Activated naive CD4-positive, alpha-beta T cell treated with anti-CD3 and anti-CD28 coated beads, Interleukin-2, amount 50 U/mL, for 72 hours (primary cell): ENCODE measurements around the gene ERP29. TPM values are rescaled to one million over a fixed set of nuclear protein-coding genes. Genes with fewer than 3 reads are reported as not detected.
A peak's percentile ranks its signal among the peaks of the same experiment; 100 is the strongest.
"Not testable (repeated sequence)": the region's sequence is repeated elsewhere in the genome, so short reads cannot be mapped to it uniquely, and the experiment has no call there.

Source experiments
- ATAC-seq, 2 donors: fragments of 150-1000 bp; cut with Tn5 transposase; 2 replicates each; pipeline ENCODE4 v1.10.0; 2021; ENCODE audit warnings: mild to moderate bottlenecking in 2 of 2, moderate library complexity in 2 of 2
- DNase-seq, 2 donors: peaks; one replicate each; pipeline ENCODE4 v3.0.0; 2021 to 2022; ENCODE audit warnings: low spot score in 2 of 2
- H3K27ac Mint-ChIP-seq, 2 donors: one replicate each; pipeline ENCODE4 v1.8.0; 2022; ENCODE audit warnings: mild to moderate bottlenecking in 2 of 2, mixed read lengths in 2 of 2
- H3K36me3 Mint-ChIP-seq, 2 donors: one replicate each; pipeline ENCODE4 v1.8.0; 2022; ENCODE audit warnings: mixed read lengths in 2 of 2
- H3K9me3 Mint-ChIP-seq, 2 donors: one replicate each; pipeline ENCODE4 v1.8.0; 2022; ENCODE audit warnings: mixed read lengths in 2 of 2
- total RNA-seq, 2 donors: library from RNA; stranded (reverse); gene quantifications; one replicate each; pipeline ENCODE4 v1.2.3, GENCODE V29; 2022

The ERP29 gene
- total RNA-seq, 2 donors from 2014 or later: 78.9 to 95.1 TPM

DNA sequence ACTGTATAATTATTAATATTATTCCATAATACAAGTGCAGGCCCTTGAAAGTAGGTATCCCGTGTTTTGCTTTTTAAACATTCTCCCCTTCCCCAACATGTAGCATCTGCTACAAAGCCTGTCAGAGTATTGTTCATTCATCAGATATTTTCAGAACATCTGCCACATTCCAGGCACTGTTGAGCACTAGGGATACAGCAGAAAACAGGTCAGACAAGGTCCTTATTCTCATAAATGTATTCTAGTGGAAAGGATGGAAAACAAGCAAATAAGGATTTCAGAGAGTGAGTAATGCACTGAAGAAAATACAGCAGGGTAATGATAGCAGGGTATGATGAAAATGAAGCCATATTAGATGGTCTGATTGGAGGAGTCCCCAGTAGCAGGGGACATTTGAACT is 3.8 kb downstream of the ERP29 start:
- Mint-ChIP-seq H3K27ac (peak overlapping the region; percentile 43 to 53), H3K9me3 (peaks cover 0 to 8% of the 10 kb centered on the region in 2 donors), H3K36me3 (peaks cover 30 to 50% of the 10 kb centered on the region in 2 donors)
- ATAC-seq: no peak
- no peak for DNase-seq

GRCh38 chr12:112018571-112019237 is 5.5 kb downstream of the ERP29 start:
- Mint-ChIP-seq H3K9me3 (peaks cover 0 to 8% of the 10 kb centered on the region in 2 donors), H3K27ac (peak overlapping the region; percentile 81 to 86), H3K36me3 (peaks cover 25 to 49% of the 10 kb centered on the region in 2 donors)
- ATAC-seq (no peak), DNase-seq (no peak)

DNA sequence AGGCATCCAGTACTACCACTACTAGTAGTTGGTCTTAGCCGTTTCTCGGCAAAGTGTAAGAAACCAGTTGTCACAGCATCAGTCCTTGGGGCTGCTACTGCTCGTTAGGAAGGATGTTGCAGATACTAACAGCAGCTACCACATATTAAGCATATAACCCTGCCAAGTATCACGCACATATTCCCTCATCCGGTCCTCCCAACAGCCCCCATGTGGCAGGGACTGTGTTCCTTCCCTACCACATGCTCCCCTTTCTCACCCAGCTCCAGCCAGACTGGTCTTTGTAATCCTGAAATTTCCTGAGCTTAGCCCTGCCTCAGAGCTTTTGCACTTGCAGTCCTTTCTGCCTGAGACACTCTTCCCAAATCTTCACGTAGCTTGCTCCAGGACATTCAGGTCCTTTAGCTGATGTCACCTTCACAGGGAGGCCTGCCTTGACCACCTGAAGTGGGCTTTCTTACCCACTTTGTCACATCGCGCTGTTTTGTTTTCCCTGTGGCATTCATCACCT is 7.8 kb downstream of the ERP29 start:
- DNase-seq (no peak), ATAC-seq (no peak)
- Mint-ChIP-seq H3K9me3 (peaks cover 0 to 3% of the 10 kb centered on the region in 2 donors), H3K36me3 (peaks cover 9 to 52% of the 10 kb centered on the region in 2 donors), H3K27ac (peak overlapping the region; percentile 47 to 90)

DNA sequence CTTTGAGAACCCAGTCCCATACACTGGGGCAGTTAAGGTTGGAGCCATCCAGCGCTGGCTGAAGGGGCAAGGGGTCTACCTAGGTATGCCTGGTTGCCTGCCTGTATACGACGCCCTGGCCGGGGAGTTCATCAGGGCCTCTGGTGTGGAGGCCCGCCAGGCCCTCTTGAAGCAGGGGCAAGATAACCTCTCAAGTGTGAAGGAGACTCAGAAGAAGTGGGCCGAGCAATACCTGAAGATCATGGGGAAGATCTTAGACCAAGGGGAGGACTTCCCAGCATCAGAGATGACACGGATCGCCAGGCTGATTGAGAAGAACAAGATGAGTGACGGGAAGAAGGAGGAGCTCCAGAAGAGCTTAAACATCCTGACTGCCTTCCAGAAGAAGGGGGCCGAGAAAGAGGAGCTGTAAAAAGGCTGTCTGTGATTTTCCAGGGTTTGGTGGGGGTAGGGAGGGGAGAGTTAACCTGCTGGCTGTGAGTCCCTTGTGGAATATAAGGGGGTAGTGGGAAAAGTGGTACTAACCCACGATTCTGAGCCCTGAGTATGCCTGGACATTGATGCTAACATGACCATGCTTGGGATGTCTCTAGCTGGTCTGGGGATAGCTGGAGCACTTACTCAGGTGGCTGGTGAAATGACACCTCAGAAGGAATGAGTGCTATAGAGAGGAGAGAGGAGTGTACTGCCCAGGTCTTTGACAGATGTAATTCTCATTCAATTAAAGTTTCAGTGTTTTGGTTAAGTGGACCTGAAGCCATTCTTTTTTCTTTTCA is 9.2 kb downstream of the ERP29 start:
- Mint-ChIP-seq H3K27ac (peak overlapping the region; percentile 68 to 94), H3K9me3 (no peaks in the 10 kb centered on the region), H3K36me3 (peaks cover 5 to 45% of the 10 kb centered on the region in 2 donors)
- DNase-seq (no peak), ATAC-seq (peak in 1 of 2 donors; percentile 26)

- peaks cover 5 to 44% of the 10 kb centered on the region in 2 donors for H3K36me3 Mint-ChIP-seq
- ATAC-seq: no peak
- DNase-seq: no peak
- H3K9me3 Mint-ChIP-seq: no peaks in the 10 kb centered on the region
- peak overlapping the region in 1 of 2 donors; percentile 69 for H3K27ac Mint-ChIP-seq
Measured at GRCh38 chr12:112023759-112024396, 10.7 kb downstream of the ERP29 start.

- peak overlapping the region; percentile 46 to 65 for H3K27ac Mint-ChIP-seq
- ATAC-seq (peak in 1 of 2 donors; percentile 26), DNase-seq (no peak)
- no peaks in the 10 kb centered on the region for H3K9me3 Mint-ChIP-seq
- peaks cover 5 to 51% of the 10 kb centered on the region in 2 donors for H3K36me3 Mint-ChIP-seq
Measured at GRCh38 chr12:112025808-112026375, 12.7 kb downstream of the ERP29 start.

DNA sequence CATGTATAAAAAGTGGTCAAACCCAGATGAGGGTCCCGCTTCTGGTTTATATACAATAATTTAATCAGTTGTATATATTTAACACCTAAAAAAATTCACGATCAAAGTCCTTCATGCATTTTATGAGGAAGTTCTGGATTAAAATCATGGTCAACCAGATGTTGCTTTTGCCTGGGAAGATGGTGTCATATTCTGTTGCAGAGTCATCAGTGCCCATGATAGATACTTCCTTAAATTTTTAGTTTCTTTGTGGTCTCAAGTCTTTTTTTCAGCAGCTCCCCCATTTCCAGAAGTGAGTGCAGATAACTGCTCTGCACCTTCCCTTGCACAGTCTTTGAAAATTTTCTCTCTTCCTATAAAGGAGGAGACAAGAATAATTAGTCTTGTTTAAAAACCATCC is 16.1 kb downstream of the ERP29 start:
- peaks cover 7 to 51% of the 10 kb centered on the region in 2 donors for H3K36me3 Mint-ChIP-seq
- no peak for ATAC-seq
- peak overlapping the region; percentile 17 to 22 for H3K27ac Mint-ChIP-seq
- no peaks in the 10 kb centered on the region for H3K9me3 Mint-ChIP-seq
- no peak for DNase-seq

DNA sequence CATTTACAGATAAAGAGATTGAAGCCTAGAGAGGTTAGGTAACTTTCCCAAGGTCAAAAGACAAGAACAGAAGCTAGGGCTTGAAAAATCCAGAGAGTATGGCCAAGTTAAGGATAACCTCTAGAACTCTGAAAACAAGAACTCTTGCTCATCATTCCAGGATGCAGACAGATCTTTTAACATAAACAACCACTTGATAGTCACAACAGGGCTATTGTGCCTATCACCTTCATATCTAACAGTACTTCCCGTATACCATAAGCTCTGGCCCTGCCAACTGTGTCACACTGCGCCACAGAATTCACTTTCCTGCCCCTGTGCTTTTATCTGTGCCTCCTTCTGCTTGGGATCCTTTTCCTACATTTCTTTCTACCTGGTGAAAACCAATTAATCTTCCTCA is 18.2 kb downstream of the ERP29 start:
- ATAC-seq (no peak), DNase-seq (no peak)
- Mint-ChIP-seq H3K36me3 (peaks cover 7 to 38% of the 10 kb centered on the region in 2 donors), H3K9me3 (no peaks in the 10 kb centered on the region), H3K27ac (peak overlapping the region; percentile 10 to 39)

DNA sequence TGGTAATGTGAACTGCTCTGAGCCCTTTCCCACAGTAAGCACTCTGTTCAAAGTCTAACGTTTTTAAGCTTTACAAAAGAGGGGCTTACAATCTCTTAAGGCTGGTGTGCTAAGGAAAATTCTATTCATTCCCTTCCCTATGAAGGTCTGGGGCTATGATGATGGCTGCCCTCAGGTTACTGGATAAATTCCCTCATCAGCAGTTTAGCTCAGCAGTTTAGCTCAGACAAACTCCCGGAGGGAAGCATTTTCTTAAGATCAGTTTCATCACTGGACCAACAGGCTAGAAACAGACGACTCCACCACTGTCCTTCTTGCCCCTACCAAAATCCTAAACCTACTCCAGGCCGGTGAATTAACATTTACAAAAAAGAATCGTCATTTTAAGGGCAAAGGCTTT is 19.1 kb downstream of the ERP29 start:
- peak overlapping the region; percentile 10 to 78 for H3K27ac Mint-ChIP-seq
- ATAC-seq (no peak), DNase-seq (no peak)
- H3K36me3 Mint-ChIP-seq: peaks cover 7 to 41% of the 10 kb centered on the region in 2 donors
- H3K9me3 Mint-ChIP-seq: no peaks in the 10 kb centered on the region

- H3K9me3 Mint-ChIP-seq: no peaks in the 10 kb centered on the region
- peak overlapping the region; percentile 39 to 80 for H3K27ac Mint-ChIP-seq
- DNase-seq: no peak
- peaks cover 13 to 37% of the 10 kb centered on the region in 2 donors for H3K36me3 Mint-ChIP-seq
- peak in 1 of 2 donors; percentile 5 for ATAC-seq
Measured at GRCh38 chr12:112035219-112035785, 22.1 kb downstream of the ERP29 start.

- ATAC-seq: not testable (repeated sequence)
Measured at GRCh38 chr12:112036614-112037013, 23.4 kb downstream of the ERP29 start.

GRCh38 chr12:112046003-112046402 is 32.8 kb downstream of the ERP29 start:
- Mint-ChIP-seq H3K36me3 (peaks cover 0 to 28% of the 10 kb centered on the region in 2 donors), H3K27ac (peak overlapping the region in 1 of 2 donors; percentile 26), H3K9me3 (no peaks in the 10 kb centered on the region)
- ATAC-seq (no peak), DNase-seq (no peak)

More at GRCh38 chr12:112036614-112037013, 23.4 kb downstream of the ERP29 start:
- H3K27ac Mint-ChIP-seq, H3K9me3 Mint-ChIP-seq, DNase-seq: not testable (repeated sequence)
- peaks cover 13 to 37% of the 10 kb centered on the region in 2 donors for H3K36me3 Mint-ChIP-seq

DNA sequence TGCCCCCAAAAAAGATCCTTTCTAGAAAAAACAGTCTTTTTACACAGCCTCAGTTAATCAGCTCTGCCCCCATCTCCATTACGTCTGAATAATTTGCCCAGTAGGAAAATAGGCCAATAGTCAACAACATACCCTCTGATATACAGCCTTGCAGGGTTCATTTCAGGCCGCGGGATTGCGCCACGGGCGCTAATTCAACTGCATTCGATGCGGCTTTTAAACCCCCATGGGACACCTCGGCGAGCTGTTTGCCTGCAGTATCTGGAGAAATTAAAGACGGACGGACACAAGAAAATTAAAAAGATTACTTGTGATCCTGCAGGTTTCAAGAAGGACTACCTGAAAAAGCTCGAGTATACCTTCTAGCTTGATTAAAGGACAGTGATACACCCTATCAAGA is 36.1 kb downstream of the ERP29 start:
- peaks cover 0 to 40% of the 10 kb centered on the region in 2 donors for H3K36me3 Mint-ChIP-seq
- no peak overlapping the region for H3K27ac Mint-ChIP-seq
- no peak for ATAC-seq
- H3K9me3 Mint-ChIP-seq: no peaks in the 10 kb centered on the region
- DNase-seq: no peak

DNA sequence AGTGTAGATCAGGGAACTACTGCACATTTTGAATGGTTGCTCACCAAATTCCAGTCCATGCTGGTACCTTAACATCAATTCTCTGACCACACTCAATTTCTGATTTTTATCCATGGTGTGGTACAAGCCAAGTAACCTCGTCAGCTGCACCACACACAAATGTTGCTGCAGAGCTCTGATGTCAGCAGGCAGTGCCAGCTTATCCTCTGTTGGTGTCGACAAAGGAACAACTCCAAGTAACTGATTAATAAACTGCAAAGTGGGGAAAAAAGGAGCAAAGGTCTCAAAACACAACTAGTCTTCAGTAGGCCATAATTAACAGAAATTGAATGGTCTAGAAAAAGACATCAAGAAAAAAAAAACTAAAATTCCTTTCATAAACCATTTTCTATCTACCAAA is 47.9 kb downstream of the ERP29 start:
- DNase-seq: no peak
- Mint-ChIP-seq H3K36me3 (peaks cover 0 to 7% of the 10 kb centered on the region in 2 donors), H3K9me3 (no peaks in the 10 kb centered on the region), H3K27ac (peak overlapping the region in 1 of 2 donors; percentile 44)
- no peak for ATAC-seq

DNA sequence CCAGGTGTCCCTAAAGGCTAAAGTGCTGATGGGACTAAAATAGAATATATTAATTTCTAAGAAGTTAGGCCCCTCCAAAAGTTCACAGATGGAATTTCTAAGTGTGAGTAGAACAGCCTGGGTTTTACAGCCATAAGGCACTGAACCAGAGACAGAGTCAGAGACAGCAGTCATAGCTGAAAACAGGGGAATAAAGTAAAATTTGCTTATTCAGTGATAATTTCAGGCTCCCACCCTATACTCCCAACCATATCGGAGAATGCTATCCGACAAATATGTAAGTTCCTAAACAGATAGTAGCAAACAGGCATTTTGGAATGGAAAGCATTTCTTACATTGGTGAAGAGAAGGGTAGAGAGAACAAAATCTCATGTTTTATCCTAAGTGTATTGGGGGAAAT is 50.0 kb downstream of the ERP29 start:
- no peak overlapping the region for H3K27ac Mint-ChIP-seq
- peaks cover 0 to 18% of the 10 kb centered on the region in 2 donors for H3K36me3 Mint-ChIP-seq
- DNase-seq: no peak

GRCh38 chr12:112066566-112066965 is 53.3 kb downstream of the ERP29 start:
- peak overlapping the region in 1 of 2 donors; percentile 88 for H3K27ac Mint-ChIP-seq
- peaks cover 0 to 31% of the 10 kb centered on the region in 2 donors for H3K36me3 Mint-ChIP-seq
- H3K9me3 Mint-ChIP-seq: no peaks in the 10 kb centered on the region
- no peak for DNase-seq
- no peak for ATAC-seq

More for the DNA sequence above, 50.0 kb downstream of the ERP29 start:
- ATAC-seq: no peak
- H3K9me3 Mint-ChIP-seq: no peaks in the 10 kb centered on the region
